H9 (cell line): ENCODE measurements around the gene DPF3. TPM values are rescaled to one million over a fixed set of nuclear protein-coding genes. Genes with fewer than 3 reads are reported as not detected.

Source experiments
- DNase-seq: peaks from one replicate; pipeline ENCODE4 v3.0.0-alpha.2; 2017
- H2AFZ ChIP-seq: one replicate; pipeline ENCODE4 v1.6.1; 2013; ENCODE audit warnings: mild to moderate bottlenecking, low read length, control low read depth, moderate library complexity
- H2AK5ac ChIP-seq: 2 replicates; pipeline ENCODE4 v1.6.1; 2013; ENCODE audit warnings: low read length, control low read depth, mixed read lengths; ENCODE audit not compliant: insufficient read length
- H2BK120ac ChIP-seq: one replicate; pipeline ENCODE4 v1.6.1; 2013; ENCODE audit warnings: low read depth, mild to moderate bottlenecking, low read length, control low read depth, inconsistent platforms; ENCODE audit not compliant: poor library complexity, severe bottlenecking
- H2BK12ac ChIP-seq: 2 replicates; pipeline ENCODE4 v1.6.1; 2013; ENCODE audit warnings: low read length, control low read depth, mixed read lengths, low read depth; ENCODE audit not compliant: insufficient read length
- H2BK15ac ChIP-seq: 2 replicates; pipeline ENCODE4 v1.6.1; 2013; ENCODE audit warnings: low read depth, low read length, control low read depth
- H2BK20ac ChIP-seq: one replicate; pipeline ENCODE4 v1.6.1; 2013; ENCODE audit warnings: low read depth, mild to moderate bottlenecking, low read length, control low read depth, inconsistent platforms; ENCODE audit not compliant: poor library complexity, severe bottlenecking
- H2BK5ac ChIP-seq: 2 replicates; pipeline ENCODE4 v1.6.1; 2013; ENCODE audit warnings: low read length, control low read depth, mixed read lengths; ENCODE audit not compliant: insufficient read length
- H3K14ac ChIP-seq: 2 replicates; pipeline ENCODE4 v1.6.1; 2013; ENCODE audit warnings: low read length, control low read depth; ENCODE audit not compliant: insufficient read depth
- H3K18ac ChIP-seq: 2 replicates; pipeline ENCODE4 v1.6.1; 2013; ENCODE audit warnings: low read depth, mild to moderate bottlenecking, mixed read lengths, low read length, control low read depth; ENCODE audit not compliant: insufficient read length
- H3K23ac ChIP-seq: 2 replicates; pipeline ENCODE4 v1.6.1; 2013; ENCODE audit warnings: low read length, control low read depth, mixed read lengths, low read depth; ENCODE audit not compliant: insufficient read length
- H3K23me2 ChIP-seq: 2 replicates; pipeline ENCODE4 v1.6.1; 2013; ENCODE audit warnings: low read depth, mild to moderate bottlenecking, mixed read lengths, low read length, control low read depth; ENCODE audit not compliant: insufficient read length, poor library complexity, severe bottlenecking
- H3K27ac ChIP-seq: 2 replicates; pipeline ENCODE4 v1.5.1; 2013; ENCODE audit warnings: low read length, control low read depth, mixed read lengths, low read depth; ENCODE audit not compliant: insufficient read length
- H3K27me3 ChIP-seq: 2 replicates; pipeline ENCODE4 v1.6.1; 2013; ENCODE audit warnings: low read length, control low read depth, inconsistent platforms; ENCODE audit not compliant: insufficient read depth
- H3K4ac ChIP-seq: 2 replicates; pipeline ENCODE4 v1.6.1; 2013; ENCODE audit warnings: low read depth, mild to moderate bottlenecking, control low read depth, inconsistent platforms, low read length, moderate library complexity
- H3K4me1 ChIP-seq: 2 replicates; pipeline ENCODE4 v1.6.1; 2013; ENCODE audit warnings: low read length, control low read depth, inconsistent platforms; ENCODE audit not compliant: insufficient read depth
- H3K4me2 ChIP-seq: 2 replicates; pipeline ENCODE4 v1.6.1; 2013; ENCODE audit warnings: low read length, control low read depth, mixed read lengths; ENCODE audit not compliant: insufficient read length, insufficient read depth
- H3K56ac ChIP-seq: 2 replicates; pipeline ENCODE4 v1.6.1; 2013; ENCODE audit warnings: low read depth, mild to moderate bottlenecking, mixed read lengths, low read length, control low read depth; ENCODE audit not compliant: insufficient read length
- H3K79me1 ChIP-seq: 2 replicates; pipeline ENCODE4 v1.6.1; 2013; ENCODE audit warnings: low read depth, mild to moderate bottlenecking, moderate library complexity, low read length, control low read depth, inconsistent platforms; ENCODE audit not compliant: insufficient read depth, poor library complexity, severe bottlenecking
- H3K79me2 ChIP-seq: 2 replicates; pipeline ENCODE4 v1.6.1; 2013; ENCODE audit warnings: low read length, control low read depth, inconsistent platforms; ENCODE audit not compliant: insufficient read depth
- H3K9ac ChIP-seq: 2 replicates; pipeline ENCODE4 v1.6.1; 2013; ENCODE audit warnings: low read length, control low read depth, mixed read lengths; ENCODE audit not compliant: insufficient read length; ENCODE audit errors: extremely low read depth
- H3K9me3 ChIP-seq: one replicate; pipeline ENCODE4 v1.6.1; 2013; ENCODE audit warnings: low read depth, low read length, inconsistent platforms; ENCODE audit not compliant: control insufficient read depth
- H3T11ph ChIP-seq: one replicate; pipeline ENCODE4 v1.6.1; 2013; ENCODE audit warnings: mild to moderate bottlenecking, low read length, control low read depth, inconsistent platforms
- H4K20me1 ChIP-seq: one replicate; pipeline ENCODE4 v1.6.1; 2013; ENCODE audit not compliant: control insufficient read depth, insufficient read length, insufficient read depth
- H4K5ac ChIP-seq: 2 replicates; pipeline ENCODE4 v1.6.1; 2013; ENCODE audit warnings: low read depth, mild to moderate bottlenecking, mixed read lengths, low read length, control low read depth; ENCODE audit not compliant: insufficient read length
- H4K8ac ChIP-seq: replicated peaks from 2 replicates; pipeline ENCODE4 v1.6.1; 2013; ENCODE audit warnings: low read length, control low read depth, mixed read lengths, low read depth; ENCODE audit not compliant: insufficient read length
- H4K91ac ChIP-seq: 2 replicates; pipeline ENCODE4 v1.6.1; 2013; ENCODE audit warnings: low read depth, mild to moderate bottlenecking, moderate library complexity, mixed read lengths, low read length, control low read depth; ENCODE audit not compliant: insufficient read length
- H3K27ac Mint-ChIP-seq, 3 experiments: 2 replicates in 2 of 3; 3 replicates in 1 of 3; pipeline ENCODE4 v1.8.0; 2020 to 2021; ENCODE audit warnings: mixed read lengths in 3 of 3, mild to moderate bottlenecking in 1 of 3, moderate library complexity in 1 of 3
- H3K27me3 Mint-ChIP-seq: 2 replicates; pipeline ENCODE4 v1.8.0; 2021; ENCODE audit warnings: low read depth, mild to moderate bottlenecking, moderate library complexity, mixed read lengths
- H3K36me3 Mint-ChIP-seq, 3 experiments: 2 replicates in 2 of 3; 3 replicates in 1 of 3; pipeline ENCODE4 v1.8.0; 2020 to 2021; ENCODE audit warnings: low read depth in 3 of 3, mixed read lengths in 3 of 3; ENCODE audit not compliant: insufficient read depth in 1 of 3
- H3K4me1 Mint-ChIP-seq, 2 experiments: 2 replicates each; pipeline ENCODE4 v1.8.0; 2020; ENCODE audit warnings: mixed read lengths in 2 of 2
- H3K4me3 Mint-ChIP-seq, 2 experiments: 2 replicates in 1 of 2; 3 replicates in 1 of 2; pipeline ENCODE4 v1.8.0; 2020 to 2021; ENCODE audit warnings: mild to moderate bottlenecking in 2 of 2, mixed read lengths in 2 of 2, moderate library complexity in 1 of 2
- H3K9me3 Mint-ChIP-seq, 2 experiments: 2 replicates in 1 of 2; 3 replicates in 1 of 2; pipeline ENCODE4 v1.8.0; 2020; ENCODE audit warnings: mild to moderate bottlenecking in 2 of 2, mixed read lengths in 2 of 2, moderate library complexity in 1 of 2
- CTCF ChIP-seq: fragments of 200-600 bp; sonication (generic); conservative IDR thresholded peaks from 3 replicates; pipeline ENCODE4 v1.8.0; 2021; ENCODE audit warnings: antibody characterized with exemption, mild to moderate bottlenecking
- WGBS: extraction: QIAGEN DNeasy Blood & Tissue Kit; methylation state at CpG from one replicate; pipeline ENCODE4 v1.1.7; 2013; ENCODE audit warnings: missing lambda C conversion rate, low lambda C conversion rate, mixed read lengths; ENCODE audit not compliant: insufficient read length; ENCODE audit errors: extremely low coverage; 5-methylcytosine and 5-hydroxymethylcytosine counted together
- total RNA-seq: library from RNA; stranded (reverse); gene quantifications from 2 replicates; pipeline ENCODE4 v1.2.1, GENCODE V29; 2021

DPF3 gene
- total RNA-seq, 1 experiment from 2014 or later = not detected

GRCh38 chr14:72577521-72577920, 316.4 kb downstream of the DPF3 start:
- Mint-ChIP-seq H3K27ac (no peak overlapping the region), H3K27me3 (peaks cover 9% of the 10 kb centered on the region), H3K4me3 (no peak overlapping the region), H3K36me3 (no peaks in the 10 kb centered on the region; a peak in 1 of 7 replicates), H3K4me1 (no peaks in the 10 kb centered on the region), H3K9me3 (no peaks in the 10 kb centered on the region)
- no peak for TF ChIP-seq CTCF
- Histone ChIP-seq H4K91ac (no peak overlapping the region), H4K20me1 (no peaks in the 10 kb centered on the region), H4K5ac (no peak overlapping the region), H3K79me1 (no peaks in the 10 kb centered on the region), H3K4ac (no peak overlapping the region), H3K56ac (no peak overlapping the region), H3K4me2 (no peak overlapping the region), H2AFZ (no peak overlapping the region), H3K27me3 (no peaks in the 10 kb centered on the region), H4K8ac (no peak overlapping the region), H3K9ac (no peak overlapping the region), H2BK120ac (no peak overlapping the region), H3K14ac (no peak overlapping the region; the same call in 1 of the 2 replicates), H3K27ac (no peak overlapping the region), H3K4me1 (no peaks in the 10 kb centered on the region), H2BK20ac (no peak overlapping the region), H2BK15ac (no peak overlapping the region), H3K23me2 (no peaks in the 10 kb centered on the region), H2AK5ac (no peak overlapping the region), H3K79me2 (no peaks in the 10 kb centered on the region), H3K23ac (no peak overlapping the region), H2BK5ac (no peak overlapping the region), H2BK12ac (no peak overlapping the region), H3K18ac (no peak overlapping the region), H3T11ph (no peak overlapping the region), H3K9me3 (no peaks in the 10 kb centered on the region)
- WGBS = no CpG with 5 or more reads among the region's 5 CpGs
- DNase-seq = no peak
